Measurements from ENCODE around the gene RTN1.

DNA sequence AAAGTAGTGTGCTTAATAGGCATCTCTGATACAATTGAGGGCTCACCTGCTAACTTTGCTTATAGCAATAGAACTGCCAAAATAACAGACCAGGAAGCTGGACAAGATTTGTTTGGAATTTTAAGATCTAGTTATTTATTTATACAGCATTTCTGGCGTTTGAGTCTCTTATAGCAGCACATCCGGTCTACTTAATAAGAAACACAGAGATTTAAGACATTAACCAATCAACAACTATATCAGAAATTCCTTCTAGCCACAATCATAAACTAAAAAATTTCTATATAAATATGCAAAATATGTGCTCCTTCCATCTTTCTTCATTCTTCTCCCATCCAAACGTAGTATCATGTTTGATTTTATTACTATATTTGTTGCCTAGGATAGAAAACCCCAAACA, 2.6 kb downstream of the RTN1 start:
- TF ChIP-seq, protein P1, sequence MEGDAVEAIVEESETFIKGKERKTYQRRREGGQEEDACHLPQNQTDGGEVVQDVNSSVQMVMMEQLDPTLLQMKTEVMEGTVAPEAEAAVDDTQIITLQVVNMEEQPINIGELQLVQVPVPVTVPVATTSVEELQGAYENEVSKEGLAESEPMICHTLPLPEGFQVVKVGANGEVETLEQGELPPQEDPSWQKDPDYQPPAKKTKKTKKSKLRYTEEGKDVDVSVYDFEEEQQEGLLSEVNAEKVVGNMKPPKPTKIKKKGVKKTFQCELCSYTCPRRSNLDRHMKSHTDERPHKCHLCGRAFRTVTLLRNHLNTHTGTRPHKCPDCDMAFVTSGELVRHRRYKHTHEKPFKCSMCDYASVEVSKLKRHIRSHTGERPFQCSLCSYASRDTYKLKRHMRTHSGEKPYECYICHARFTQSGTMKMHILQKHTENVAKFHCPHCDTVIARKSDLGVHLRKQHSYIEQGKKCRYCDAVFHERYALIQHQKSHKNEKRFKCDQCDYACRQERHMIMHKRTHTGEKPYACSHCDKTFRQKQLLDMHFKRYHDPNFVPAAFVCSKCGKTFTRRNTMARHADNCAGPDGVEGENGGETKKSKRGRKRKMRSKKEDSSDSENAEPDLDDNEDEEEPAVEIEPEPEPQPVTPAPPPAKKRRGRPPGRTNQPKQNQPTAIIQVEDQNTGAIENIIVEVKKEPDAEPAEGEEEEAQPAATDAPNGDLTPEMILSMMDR (IDR thresholded peaks at IDR 0.05), result no peak
- TF ChIP-seq POLR2A (IDR thresholded peaks at IDR 0.05), result no peak
